ENCODE measurements around the gene C9orf85.
"Not testable (repeated sequence)": the region's sequence is repeated elsewhere in the genome, so short reads cannot be mapped to it uniquely, and the experiment has no call there.

Gene C9orf85

GRCh38 chr9:71941998-71942567 is 30.6 kb downstream of the C9orf85 start:
- DNase-seq (ENCODE audit: low read depth in 2 of 2), result no peak

GRCh38 chr9:71944754-71945375 is 33.4 kb downstream of the C9orf85 start:
- DNase-seq (ENCODE audit: low read depth in 2 of 2), result no peak

- not testable (repeated sequence) for DNase-seq (ENCODE audit: low read depth in 2 of 2)
Observed at GRCh38 chr9:71954652-71955051, 43.2 kb downstream of the C9orf85 start.

GRCh38 chr9:71955300-71955915 is 44.0 kb downstream of the C9orf85 start:
- no peak for DNase-seq (ENCODE audit: low read depth in 2 of 2)

GRCh38 chr9:71962328-71962727 is 50.9 kb downstream of the C9orf85 start:
- no peak for DNase-seq (ENCODE audit: low read depth in 2 of 2)

- not testable (repeated sequence) for DNase-seq (ENCODE audit: low read depth in 2 of 2)
Observed at GRCh38 chr9:71963471-71963996, 52.1 kb downstream of the C9orf85 start.

GRCh38 chr9:71965403-71965802 is 54.0 kb downstream of the C9orf85 start:
- no peak for DNase-seq (ENCODE audit: low read depth in 2 of 2)

- no peak for DNase-seq (ENCODE audit: low read depth in 2 of 2)
Observed at GRCh38 chr9:71966601-71967000, 55.2 kb downstream of the C9orf85 start.

- no peak for DNase-seq (ENCODE audit: low read depth in 2 of 2)
Observed at GRCh38 chr9:71968541-71969090, 57.2 kb downstream of the C9orf85 start.

GRCh38 chr9:71975833-71976232 is 64.4 kb downstream of the C9orf85 start:
- DNase-seq (ENCODE audit: low read depth in 2 of 2), result no peak

- DNase-seq (ENCODE audit: low read depth in 2 of 2), result no peak
Observed at GRCh38 chr9:71977003-71977402, 65.6 kb downstream of the C9orf85 start.

- DNase-seq (ENCODE audit: low read depth in 2 of 2), result no peak
Observed at GRCh38 chr9:71980266-71981190, 69.1 kb downstream of the C9orf85 start.

- DNase-seq (ENCODE audit: low read depth in 2 of 2), result no peak
Observed at GRCh38 chr9:71981944-71982343, 70.5 kb downstream of the C9orf85 start.

- no peak for DNase-seq (ENCODE audit: low read depth in 2 of 2)
Observed at GRCh38 chr9:71984403-71984802, 73.0 kb downstream of the C9orf85 start.

GRCh38 chr9:71984831-71985281 is 73.4 kb downstream of the C9orf85 start:
- no peak for DNase-seq (ENCODE audit: low read depth in 2 of 2)

- no peak for DNase-seq (ENCODE audit: low read depth in 2 of 2)
Observed at GRCh38 chr9:71985297-71985911, 74.0 kb downstream of the C9orf85 start.

GRCh38 chr9:71986900-71987299 is 75.5 kb downstream of the C9orf85 start:
- no peak for DNase-seq (ENCODE audit: low read depth in 2 of 2)

- DNase-seq (ENCODE audit: low read depth in 2 of 2), result no peak
Observed at GRCh38 chr9:71987471-71988371, 76.3 kb downstream of the C9orf85 start.

- DNase-seq (ENCODE audit: low read depth in 2 of 2), result no peak
Observed at GRCh38 chr9:71990466-71990865, 79.0 kb downstream of the C9orf85 start.

GRCh38 chr9:72005451-72005850 is 94.0 kb downstream of the C9orf85 start:
- no peak for DNase-seq (ENCODE audit: low read depth in 2 of 2)

All from stimulated activated CD4-positive, alpha-beta T cell treated with anti-CD3 and anti-CD28 coated beads, Interleukin-15, amount 100 ng/mL, for 48 hours (primary cell).